D721Med (cell line): ENCODE data around the gene TPPP3.

Experiments used
- DNase-seq: peaks from one replicate; pipeline ENCODE4 v3.0.0; 2011; ENCODE audit warnings: low spot score; ENCODE audit not compliant: insufficient read length
- FAIRE-seq: peaks from 2 replicates; lab custom pipeline; 2011; peaks lifted over from hg19 to GRCh38; lab: Jason Lieb, UNC
- TF ChIP-seq, protein P1 (sequence below): IDR thresholded peaks from 2 replicates; pipeline ENCODE4 v1.5.1; 2012; ENCODE audit warnings: mild to moderate bottlenecking, control low read depth; ENCODE audit not compliant: insufficient read depth; ENCODE audit errors: missing control alignments

TPPP3 gene

GRCh38 chr16:67430977-67431774 is 37.9 kb upstream of the TPPP3 start, which contains the start of gene HSD11B2:
HSD11B2 (plus strand) TSS chr16:67431121; CDS start chr16:67431249, 128 bp downstream.
- TF ChIP-seq, protein P1, sequence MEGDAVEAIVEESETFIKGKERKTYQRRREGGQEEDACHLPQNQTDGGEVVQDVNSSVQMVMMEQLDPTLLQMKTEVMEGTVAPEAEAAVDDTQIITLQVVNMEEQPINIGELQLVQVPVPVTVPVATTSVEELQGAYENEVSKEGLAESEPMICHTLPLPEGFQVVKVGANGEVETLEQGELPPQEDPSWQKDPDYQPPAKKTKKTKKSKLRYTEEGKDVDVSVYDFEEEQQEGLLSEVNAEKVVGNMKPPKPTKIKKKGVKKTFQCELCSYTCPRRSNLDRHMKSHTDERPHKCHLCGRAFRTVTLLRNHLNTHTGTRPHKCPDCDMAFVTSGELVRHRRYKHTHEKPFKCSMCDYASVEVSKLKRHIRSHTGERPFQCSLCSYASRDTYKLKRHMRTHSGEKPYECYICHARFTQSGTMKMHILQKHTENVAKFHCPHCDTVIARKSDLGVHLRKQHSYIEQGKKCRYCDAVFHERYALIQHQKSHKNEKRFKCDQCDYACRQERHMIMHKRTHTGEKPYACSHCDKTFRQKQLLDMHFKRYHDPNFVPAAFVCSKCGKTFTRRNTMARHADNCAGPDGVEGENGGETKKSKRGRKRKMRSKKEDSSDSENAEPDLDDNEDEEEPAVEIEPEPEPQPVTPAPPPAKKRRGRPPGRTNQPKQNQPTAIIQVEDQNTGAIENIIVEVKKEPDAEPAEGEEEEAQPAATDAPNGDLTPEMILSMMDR, result no peak
- FAIRE-seq (no peak), DNase-seq (no peak)

DNA sequence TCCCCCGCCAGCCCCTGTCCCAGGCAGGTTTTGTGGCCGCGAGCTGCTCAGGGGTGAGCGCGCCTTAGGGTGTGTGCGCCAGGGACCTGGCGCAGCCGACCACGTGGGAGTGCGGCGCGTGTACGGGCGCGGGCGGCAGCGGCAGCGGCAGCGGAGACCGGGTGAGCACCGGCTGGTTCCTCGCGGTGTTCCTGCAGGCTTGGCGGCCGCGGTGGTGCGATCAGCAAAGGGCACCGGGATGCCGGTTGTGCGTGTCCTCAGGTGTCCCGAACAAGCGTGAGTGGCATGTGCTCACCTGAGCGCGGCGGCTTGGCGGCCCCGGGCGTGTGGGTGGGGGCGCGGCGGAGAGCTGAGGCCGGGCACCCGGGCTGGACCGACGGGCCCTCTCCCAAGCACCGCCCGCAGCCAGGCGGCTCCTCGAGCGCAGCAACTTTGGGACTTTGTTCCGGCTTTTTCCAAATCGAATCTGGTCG is 37.2 kb upstream of the TPPP3 start:
- TF ChIP-seq, protein P1, result no peak
- FAIRE-seq, result no peak
- no peak for DNase-seq

- DNase-seq (no peak), FAIRE-seq (no peak)
- TF ChIP-seq, protein P1, result no peak
These were observed 36.7 kb upstream of the TPPP3 start for GRCh38 chr16:67429799-67430503.

DNA sequence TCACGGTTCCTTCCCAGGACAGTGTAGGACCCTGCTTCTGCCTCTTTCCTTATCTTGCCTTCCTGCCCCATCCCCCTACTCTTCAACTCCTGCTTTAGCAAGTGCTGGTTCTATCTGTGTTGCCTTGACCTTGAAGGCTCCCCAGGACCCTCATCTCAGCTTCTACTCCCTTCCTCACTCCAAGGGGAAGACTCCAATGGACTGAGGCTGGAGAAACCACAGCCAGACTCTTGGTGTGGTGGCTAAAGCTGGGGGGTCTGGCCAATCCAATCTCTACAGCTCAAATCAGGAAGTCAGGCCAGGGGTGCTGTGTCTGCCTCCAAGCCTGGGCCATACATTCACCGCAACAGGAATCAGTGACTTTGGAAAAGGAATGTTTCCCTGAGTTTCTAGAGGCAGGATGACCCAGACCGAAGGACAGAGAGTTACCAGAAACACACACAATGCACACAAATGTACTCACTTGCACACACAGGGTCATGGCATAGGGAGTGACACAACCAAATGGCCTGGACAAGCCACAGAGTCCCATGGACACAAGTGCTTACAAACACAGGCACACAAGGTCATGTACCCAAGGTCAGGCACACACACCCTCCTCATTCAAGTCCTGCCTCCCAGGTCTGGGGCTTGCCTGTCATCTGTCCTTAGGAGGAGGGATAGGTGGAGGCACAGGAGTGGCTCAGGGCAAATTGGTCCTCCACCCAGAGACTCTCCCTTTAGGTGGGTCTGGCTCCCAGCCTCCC is 35.9 kb upstream of the TPPP3 start:
- TF ChIP-seq, protein P1, result no peak
- DNase-seq (no peak), FAIRE-seq (no peak)

GRCh38 chr16:67428146-67428731 is 34.9 kb upstream of the TPPP3 start:
- TF ChIP-seq, protein P1, result peak; percentile 85
- peak; percentile 49 for DNase-seq
- no peak for FAIRE-seq

- no peak for FAIRE-seq
- no peak for DNase-seq
- TF ChIP-seq, protein P1, result no peak
These were observed 33.7 kb upstream of the TPPP3 start for GRCh38 chr16:67426950-67427349.
